ENCODE measurements around the gene SCT.
"Not testable (repeated sequence)": the region's sequence is repeated elsewhere in the genome, so short reads cannot be mapped to it uniquely, and the experiment has no call there.

SCT gene, protein sequence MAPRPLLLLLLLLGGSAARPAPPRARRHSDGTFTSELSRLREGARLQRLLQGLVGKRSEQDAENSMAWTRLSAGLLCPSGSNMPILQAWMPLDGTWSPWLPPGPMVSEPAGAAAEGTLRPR

DNA sequence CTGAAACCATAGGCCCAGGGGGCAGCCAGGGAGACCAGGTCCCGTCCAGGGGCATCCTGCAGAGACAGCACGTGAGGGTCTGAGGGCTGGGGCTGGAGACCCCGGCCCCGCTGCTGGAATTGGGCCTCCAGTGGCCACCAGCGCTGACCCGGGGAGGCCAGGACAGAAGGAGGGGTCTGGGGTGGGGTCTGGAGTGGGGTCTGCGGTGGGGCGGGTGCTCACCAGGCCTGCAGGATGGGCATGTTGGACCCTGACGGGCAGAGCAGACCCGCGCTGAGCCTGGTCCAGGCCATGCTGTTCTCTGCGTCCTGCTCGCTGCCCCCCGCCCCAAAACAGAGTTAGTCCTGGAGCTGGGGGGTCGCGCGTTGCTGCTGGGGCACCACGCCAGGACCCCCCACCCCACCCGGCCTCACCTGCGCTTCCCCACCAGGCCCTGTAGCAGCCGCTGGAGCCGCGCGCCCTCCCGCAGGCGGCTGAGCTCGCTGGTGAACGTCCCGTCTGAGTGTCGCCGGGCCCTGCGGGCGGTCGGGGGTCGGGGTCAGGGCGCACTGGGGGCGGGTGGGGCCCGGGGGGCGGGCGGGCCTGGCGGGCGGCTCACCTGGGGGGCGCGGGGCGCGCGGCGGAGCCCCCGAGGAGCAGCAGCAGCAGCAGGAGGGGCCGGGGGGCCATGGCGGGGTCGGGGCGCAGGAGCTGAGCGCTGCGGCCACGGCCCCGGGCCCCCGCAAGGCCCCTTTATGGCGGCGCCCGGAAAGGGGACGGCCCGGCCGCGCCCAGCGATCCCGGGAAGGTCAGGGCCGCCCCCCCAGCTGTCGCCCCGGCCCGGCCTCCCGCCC lies at the start of gene SCT:
Gene SCT (minus strand): TSS at position 707 of the 833 bp plus-strand sequence. CDS start 38 bp downstream, at position 669.
- in situ Hi-C loops (cut with MboI; ENCODE audit: low sequenced_read_pairs): no loop called here

DNA sequence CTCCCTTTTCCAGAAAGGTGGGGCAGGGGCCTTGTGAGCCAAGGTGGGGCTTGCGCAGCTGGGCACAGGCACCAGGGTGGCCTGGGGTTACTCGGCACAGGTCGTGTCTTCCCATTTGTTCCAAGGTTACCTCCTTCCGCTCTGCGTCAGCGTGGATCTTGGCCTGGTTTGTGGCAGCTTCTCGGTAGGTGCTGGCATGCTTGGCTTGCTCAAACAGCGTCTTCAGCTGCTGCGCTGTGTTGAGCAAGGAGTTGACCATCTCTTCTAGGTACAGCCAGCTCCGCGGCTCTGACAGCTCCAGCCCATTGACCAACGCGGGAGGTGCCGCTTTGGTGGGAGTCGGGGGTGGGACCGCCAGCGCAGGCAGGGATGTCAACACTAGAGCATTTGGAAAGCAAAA lies 47.4 kb upstream of the SCT start:
- in situ Hi-C loops (cut with MboI; ENCODE audit: low sequenced_read_pairs): no loop called here

DNA sequence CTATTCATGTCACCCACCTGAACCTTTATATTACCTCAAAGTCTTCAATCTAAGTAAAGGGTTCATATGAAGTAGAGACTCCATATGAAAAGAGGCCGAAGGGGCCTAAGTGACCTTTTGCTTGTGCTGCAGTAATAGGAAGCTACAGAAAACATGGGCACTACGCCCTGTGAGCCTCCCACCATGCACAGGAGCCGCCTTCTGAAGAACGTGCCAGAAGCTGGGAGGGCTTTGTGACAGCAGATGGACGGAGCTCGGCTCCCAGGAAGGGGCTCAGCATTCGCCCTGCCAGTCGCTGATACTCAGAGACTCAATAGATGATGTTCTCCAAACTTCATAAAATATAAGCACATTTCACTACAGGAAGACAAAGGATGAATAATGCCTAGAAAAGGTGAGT lies 46.9 kb upstream of the SCT start:
- in situ Hi-C loops (cut with MboI; ENCODE audit: low sequenced_read_pairs): no loop called here

DNA sequence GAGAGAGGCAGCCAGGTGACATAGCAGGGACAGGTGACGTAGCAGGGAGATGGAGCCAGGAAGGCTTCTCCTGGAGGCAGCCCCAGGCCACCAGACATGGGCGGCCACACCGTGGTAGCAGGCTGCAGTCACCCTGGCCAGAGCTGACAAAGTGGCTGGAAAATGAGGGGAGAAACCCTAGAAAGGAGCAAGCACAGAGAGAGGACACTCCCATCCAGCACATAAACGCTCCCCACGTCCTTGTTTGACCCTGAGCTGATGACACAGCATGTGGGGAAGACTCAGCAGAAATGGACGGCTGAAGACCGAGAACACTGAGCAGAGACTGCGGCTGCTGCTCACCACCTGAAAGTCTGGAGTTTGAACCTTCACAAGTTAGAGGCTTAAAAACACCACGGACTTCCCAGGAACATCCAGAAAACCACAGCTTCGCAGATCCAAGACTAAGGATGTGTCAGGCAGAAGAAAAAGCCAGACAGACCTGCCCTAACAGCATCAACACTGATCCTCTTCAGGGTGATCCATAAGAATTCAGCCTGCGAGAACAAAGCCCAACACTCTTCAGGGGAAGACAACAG lies 38.8 kb upstream of the SCT start:
- in situ Hi-C loops (cut with MboI; ENCODE audit: low sequenced_read_pairs): no loop called here

DNA sequence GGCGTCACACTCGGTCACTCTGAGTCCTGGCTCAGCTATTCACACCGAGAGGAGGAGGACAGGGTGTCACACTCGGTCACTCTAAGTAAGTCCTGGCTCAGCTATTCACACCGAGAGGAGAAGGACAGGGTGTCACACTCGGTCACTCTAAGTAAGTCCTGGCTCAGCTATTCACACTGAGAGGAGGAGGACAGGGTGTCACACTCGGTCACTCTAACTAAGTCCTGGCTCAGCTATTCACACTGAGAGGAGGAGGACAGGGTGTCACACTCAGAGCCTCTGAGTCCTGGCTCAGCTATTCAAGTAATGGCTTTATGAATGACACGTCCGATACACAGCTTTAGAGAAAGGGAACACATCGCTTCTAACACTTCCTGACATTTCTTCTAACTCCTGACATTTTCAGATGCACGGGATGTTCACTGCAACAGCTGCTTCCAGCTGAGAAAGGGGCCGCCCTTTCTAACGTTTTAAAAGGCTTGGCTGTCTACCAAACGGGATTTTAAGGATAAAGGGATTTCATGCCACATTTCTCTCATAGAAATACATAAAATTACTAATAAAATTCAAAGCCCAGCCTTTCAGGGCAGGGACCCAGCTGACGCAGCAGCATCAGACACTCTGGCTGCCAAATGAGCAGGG lies 38.2 kb upstream of the SCT start:
- in situ Hi-C loops (cut with MboI; ENCODE audit: low sequenced_read_pairs): no loop called here

DNA sequence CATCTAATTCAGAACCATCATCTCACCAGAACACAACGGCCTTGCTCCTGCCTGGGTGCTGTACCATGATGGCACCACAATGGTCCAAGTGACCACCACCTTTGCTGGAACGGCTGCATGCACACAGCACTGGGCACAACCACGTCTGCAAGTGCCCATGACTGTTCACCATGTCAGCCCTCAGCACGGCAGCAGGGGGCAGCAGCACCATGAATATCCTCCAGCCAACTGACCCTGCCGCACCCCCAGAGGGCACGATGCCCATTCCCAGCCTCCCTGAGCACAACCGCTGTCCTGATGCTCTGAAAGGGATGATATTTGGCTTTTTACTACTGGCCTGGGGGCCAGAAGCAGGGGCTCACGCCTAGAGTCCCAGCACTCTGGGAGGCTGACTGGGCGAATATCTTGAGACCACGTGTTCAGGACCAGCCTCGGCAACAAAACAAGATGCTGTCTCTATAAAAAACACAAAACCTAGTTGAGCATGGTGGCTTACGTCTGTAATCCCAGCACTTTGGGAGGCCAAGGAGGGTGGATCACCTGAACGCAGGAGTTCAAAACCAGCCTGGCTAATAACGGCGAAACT lies 35.8 kb upstream of the SCT start:
- in situ Hi-C loops (cut with MboI; ENCODE audit: low sequenced_read_pairs): no loop called here

DNA sequence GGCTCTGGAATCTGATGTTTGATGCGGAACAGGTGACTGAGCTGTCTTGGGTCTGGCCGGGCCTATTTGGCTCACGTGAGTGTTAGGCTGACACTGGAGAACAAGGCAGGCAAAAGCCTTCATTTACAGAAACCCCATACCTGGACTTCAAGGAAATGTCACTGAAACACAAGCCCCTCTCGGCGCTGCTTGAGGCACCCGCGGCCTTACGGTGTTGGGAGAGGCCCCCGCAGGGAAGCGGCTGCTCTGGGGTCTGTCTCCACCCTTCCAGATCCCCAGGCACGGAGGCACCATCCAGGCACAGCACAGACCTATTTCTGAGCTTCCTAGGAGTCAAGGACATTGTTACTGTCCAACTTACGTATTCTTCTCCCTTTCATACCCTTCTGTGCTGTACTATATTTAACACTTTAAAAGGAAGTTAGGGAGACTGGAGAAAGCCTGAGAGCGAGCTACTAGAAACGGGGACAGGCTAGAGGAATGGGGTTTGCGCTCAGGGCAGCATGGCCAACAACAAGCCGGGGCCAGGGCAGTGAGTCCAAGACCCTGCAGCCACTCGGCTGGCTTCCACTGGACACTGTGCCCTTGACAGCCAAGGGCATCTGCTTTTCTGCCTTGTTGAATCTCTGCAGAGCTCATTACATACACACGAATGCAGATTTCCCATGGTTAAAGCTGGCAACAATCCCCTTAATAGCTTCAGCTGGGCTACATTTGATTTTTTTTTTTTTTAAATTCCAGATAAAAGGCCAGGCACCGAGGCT lies 33.9 kb upstream of the SCT start:
- in situ Hi-C loops (cut with MboI; ENCODE audit: low sequenced_read_pairs): no loop called here

DNA sequence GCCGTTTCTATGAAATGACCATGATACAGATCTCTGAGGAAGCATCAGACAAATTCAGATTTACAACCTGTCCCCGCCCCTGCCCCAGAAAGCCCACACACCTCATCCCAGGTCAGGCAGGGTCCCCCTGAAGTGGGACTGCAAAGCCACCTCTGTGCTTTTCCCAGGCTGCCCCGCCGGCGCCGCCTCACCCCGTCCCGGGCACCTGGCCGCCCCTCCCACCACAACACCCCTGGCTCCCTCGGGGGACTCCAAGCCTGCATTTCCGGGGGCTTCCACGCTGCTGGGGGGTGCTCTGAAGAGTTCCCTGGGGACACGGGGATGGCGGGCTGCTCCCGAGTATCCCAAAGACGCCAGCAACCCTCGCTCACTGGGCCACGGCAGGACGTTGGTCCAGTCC lies 33.3 kb upstream of the SCT start:
- in situ Hi-C loops (cut with MboI; ENCODE audit: low sequenced_read_pairs): no loop called here

DNA sequence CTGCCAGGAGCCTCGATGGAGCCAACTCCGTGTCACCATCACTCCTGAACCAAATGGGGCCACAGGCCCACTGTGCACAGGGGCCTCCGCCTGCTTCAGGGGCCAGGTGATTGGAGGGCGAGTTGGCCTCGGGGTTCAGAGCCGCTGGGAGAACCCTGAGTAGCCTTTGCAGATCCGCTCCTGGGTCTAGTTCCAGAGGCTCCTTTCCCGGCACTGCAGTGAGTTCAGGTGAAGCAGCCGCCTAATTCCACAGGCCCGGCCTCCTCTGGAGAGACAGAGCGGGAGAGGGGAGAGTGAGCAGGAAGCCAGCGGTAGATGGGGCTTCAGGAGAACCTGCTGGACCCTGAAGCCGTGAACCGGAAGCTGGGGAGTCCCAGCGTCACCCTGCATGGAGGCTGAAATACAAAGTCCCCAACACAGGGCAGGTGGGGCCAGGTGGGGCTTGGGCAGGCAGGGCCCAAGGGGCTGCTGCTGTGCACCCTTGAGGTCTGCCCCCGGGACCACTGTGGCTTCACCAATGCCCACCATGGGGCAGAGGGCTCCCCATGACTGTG lies 32.6 kb upstream of the SCT start:
- in situ Hi-C loops (cut with MboI; ENCODE audit: low sequenced_read_pairs): no loop called here

DNA sequence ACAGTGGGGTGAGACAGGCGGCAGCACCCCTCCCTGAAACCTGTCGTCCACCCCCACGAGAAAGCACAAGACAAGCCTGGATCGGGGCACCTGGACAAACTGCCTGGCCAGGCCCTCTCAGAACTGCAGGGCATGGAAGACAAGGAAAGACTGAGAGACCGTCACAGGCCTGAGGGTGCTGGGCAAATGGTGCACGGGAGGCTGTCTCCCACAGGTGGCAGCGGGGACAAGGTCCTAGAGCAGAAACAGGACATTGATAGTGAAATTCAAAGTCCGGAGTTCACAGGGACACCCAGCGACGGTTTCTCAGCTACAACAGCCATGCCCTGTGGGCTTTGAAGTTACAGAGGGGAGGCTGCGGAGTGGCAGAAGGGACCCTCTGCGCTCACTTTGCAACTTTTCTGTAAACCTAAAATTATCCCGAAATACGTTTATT lies 30.7 kb upstream of the SCT start:
- in situ Hi-C loops (cut with MboI; ENCODE audit: low sequenced_read_pairs): no loop called here

DNA sequence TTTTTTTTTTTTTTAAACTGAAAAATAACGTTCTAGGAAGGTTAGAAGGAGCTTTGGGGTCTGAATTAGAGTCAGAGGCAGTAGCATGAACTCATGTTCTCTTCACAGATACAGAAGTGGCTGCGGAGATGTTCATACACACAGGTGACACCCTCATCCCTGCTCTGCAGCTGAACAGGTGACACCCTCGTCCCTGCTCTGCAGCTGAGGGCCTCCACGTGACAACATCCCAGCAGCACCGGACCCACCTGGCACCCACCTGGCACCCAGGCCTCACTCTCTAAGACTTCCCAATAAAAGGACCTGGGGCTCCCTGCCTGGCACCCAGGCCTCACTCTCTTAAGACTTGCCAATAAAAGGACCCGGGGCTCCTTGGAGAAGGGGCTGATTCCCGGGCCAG lies 29.9 kb upstream of the SCT start:
- in situ Hi-C loops (cut with MboI; ENCODE audit: low sequenced_read_pairs): no loop called here

DNA sequence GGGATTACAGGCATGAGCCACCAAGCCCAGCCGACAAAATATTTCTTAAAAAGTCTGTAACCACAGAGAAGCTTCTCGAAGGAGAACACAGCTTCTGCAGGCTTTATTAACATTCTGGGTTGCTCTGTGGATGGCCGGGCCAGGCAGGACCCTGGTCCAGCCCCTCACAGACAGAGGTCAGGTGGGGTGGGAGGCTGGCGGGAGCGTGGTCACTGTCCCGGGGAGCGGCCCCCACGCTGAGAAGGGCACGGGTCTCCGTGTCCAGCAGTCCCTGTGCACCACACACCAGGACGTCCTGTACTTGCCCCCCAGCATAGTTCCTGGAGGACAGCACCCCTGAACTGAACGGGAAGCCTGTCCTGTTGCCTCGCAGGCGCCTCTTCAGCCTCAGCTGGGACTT lies 29.4 kb upstream of the SCT start:
- in situ Hi-C loops (cut with MboI; ENCODE audit: low sequenced_read_pairs): no loop called here

DNA sequence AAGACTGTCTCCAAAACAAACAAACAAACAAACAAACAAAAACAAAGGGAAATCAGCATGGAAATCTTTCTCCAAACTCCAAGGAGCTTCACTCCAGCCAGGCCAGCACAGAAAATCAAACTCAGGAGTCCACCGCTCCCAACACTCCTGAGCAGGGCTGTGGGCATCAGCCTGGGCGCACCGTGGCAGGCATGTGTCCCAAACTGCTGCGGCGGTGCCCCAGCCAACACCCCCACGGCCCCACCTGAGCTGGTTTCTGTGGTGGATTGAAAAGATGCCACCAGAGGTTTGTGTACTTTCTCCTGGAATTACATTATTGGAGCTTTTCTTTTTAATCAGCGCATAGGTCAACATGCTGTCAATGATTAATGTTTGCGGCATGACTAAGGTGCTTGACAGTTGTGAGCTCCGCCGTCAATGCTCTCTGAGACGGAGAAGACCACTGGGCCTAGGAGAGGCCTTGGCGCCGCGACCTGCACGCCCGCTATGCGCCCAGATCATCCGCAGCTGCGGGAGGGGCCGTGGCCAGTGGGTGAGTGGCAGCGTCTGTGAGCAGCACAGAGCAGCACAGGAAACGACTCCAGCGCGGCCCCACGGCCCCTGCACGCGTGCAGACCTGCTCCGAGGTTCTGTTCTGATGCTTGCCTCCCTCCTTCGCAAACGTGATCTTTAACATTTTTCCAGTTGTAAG lies 28.2 kb upstream of the SCT start:
- in situ Hi-C loops (cut with MboI; ENCODE audit: low sequenced_read_pairs): no loop called here

DNA sequence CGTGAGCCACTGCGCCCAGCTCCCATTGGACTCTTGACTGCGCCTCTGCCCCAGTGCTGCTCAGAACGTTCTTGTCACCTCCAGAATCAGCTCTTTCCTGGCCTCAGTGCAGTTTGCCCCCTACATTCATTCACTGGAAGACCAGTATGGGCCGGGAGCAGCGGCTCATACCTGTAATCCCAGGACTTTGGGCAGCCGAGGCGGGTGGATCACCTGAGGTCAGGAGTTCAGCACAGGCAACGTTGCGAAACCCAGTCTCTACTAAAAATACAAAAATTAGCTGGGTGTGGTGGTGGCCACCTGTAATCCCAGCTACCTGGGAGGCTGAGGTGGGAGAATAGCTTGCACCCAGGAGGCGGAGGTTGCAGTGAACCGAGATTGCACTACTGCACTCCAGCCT lies 27.5 kb upstream of the SCT start:
- in situ Hi-C loops (cut with MboI; ENCODE audit: low sequenced_read_pairs): not testable (repeated sequence)

DNA sequence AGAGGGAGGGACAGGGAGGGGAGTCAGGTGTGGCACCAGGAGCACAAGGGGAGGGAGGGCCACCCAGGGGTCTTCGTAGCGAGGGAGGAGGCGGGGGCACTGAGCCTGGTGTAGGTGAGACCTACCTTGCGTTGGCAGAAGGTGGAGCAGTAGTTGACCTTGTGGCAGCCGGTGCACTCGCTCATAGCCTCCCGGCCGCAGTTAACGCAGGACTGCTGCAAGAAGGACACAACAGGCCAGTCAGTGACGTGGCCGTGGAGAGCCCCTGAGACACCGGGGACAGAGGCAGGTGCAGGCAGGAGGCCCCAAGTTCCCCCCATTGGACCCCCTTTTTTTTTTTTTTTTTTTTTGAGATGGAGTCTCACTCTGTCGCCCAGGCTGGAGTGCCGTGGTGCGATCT lies 26.9 kb upstream of the SCT start:
- in situ Hi-C loops (cut with MboI; ENCODE audit: low sequenced_read_pairs): no loop called here

DNA sequence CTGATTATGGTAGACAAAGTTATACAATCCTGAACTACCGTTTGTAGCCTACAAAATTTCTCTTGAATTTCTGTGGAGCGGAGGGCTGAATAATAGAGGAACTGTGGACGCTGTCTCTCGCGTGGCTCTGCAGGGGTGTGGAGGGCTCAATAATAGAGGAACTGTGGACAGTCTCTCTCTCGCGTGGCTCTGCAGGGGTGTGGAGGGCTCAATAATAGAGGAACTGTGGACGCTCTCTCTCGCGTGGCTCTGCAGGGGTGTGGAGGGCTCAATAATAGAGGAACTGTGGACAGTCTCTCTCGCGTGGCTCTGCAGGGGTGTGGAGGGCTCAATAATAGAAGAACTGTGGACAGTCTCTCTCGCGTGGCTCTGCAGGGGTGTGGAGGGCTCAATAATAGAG lies 26.2 kb upstream of the SCT start:
- in situ Hi-C loops (cut with MboI; ENCODE audit: low sequenced_read_pairs): not testable (repeated sequence)

DNA sequence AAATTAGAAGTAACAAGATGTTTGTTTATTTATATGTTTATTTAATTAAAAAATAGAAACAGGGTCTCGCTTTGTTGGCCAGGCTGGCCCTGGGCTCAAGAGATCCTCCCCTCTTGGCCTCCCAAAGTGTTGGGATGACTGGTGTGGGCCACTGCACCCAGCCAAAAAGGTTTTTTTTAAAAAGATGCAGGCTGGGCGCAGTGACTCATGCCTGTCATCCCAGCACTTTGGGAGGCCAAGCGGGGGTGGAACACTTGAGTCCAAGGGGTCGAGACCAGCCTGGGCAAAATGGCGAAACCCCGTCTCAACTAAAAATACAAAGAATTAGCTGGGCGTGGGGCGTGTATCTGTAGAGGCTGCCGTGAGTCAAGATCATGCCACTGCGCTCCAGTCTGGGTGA lies 23.5 kb upstream of the SCT start:
- in situ Hi-C loops (cut with MboI; ENCODE audit: low sequenced_read_pairs): no loop called here

DNA sequence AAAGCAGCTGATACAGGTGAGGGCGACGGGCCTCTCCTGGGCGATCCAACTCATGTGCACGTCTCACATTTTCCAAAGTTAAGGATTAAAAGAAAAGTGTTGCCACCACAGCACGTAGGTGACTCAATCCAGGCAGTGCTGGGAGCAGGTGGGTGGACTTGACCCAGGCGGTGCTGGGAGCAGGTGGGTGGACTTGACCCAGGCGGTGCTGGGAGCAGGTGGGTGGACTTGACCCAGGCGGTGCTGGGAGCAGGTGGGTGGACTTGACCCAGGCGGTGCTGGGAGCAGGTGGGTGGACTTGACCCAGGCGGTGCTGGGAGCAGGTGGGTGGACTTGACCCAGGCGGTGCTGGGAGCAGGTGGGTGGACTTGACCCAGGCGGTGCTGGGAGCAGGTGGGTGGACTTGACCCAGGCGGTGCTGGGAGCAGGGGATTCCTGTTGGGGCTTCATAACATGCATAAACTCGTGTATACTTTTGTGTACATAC lies 20.7 kb upstream of the SCT start:
- in situ Hi-C loops (cut with MboI; ENCODE audit: low sequenced_read_pairs): not testable (repeated sequence)

DNA sequence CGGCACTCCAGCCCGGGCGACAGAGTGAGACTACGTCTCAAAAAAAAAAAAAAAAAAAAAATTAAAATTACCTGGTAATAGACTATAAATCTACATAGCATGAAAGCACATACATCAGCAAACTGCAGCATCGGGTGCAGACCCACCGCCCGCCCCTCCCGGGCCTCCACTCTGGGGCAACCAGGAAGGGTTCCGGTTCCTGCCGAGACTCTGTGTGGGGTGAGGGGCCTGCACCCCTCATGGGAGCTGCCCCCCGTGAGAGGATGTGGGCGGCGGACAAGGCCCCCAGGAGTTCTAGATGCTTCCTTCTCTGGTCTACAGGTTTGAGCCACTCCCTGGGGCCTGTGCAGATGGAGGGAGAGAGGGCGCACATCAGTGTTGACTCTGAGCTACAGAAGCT lies 19.2 kb upstream of the SCT start:
- in situ Hi-C loops (cut with MboI; ENCODE audit: low sequenced_read_pairs): no loop called here

DNA sequence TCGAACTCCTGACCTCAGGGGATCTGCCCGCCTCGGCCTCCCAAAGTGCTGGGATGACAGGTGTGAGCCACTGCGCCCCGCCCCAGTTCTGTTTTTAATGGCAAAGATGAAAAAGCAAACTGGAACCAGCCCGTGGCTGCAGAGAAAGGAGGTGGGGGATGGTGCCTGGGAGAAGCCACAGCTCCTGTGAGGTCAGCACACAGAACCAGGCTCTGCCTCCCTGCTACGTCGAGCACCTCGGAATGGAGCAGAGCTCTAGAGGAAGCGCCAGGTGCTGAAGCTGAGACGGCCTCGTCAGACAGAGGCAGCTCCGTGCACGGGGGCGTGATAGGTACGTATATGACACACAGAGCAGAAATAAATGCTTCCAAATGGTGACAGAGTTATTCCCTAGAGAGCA lies 18.6 kb upstream of the SCT start:
- in situ Hi-C loops (cut with MboI; ENCODE audit: low sequenced_read_pairs): no loop called here
